Myocyte (in vitro differentiated cells): ENCODE measurements around the gene EXOC1L. TPM values are rescaled to one million over a fixed set of nuclear protein-coding genes. Genes with fewer than 3 reads are reported as not detected.

Experiments
- DNase-seq: peaks from one replicate; pipeline ENCODE4 v3.0.0-alpha.2; 2012; ENCODE audit warnings: low read depth
- polyA plus RNA-seq: library from polyadenylated mRNA; unstranded; fragments of >200 nt; gene quantifications from one replicate; pipeline ENCODE4 v1.2.1, GENCODE V29; 2012; ENCODE audit warnings: missing spikeins
- total RNA-seq: library from RNA; depleted of rRNA; stranded (reverse); fragments of >200 nt; gene quantifications from 2 replicates; pipeline ENCODE4 v1.2.3, GENCODE V29; 2014

EXOC1L gene
- total RNA-seq, result not detected in 2 replicates
- not detected for polyA plus RNA-seq

GRCh38 chr4:55819634-55820033 lies at the start of gene EXOC1L:
TSS of gene EXOC1L (plus strand) at chr4:55819790. CDS start at chr4:55820027, 237 bp downstream.
- peak; percentile 43 for DNase-seq

- DNase-seq, result no peak
Observed at GRCh38 chr4:55770662-55771061, 48.9 kb upstream of the EXOC1L start.

- no peak for DNase-seq
Observed at GRCh38 chr4:55781341-55781740, 38.2 kb upstream of the EXOC1L start.

GRCh38 chr4:55781812-55782211 lies 37.8 kb upstream of the EXOC1L start:
- no peak for DNase-seq

- no peak for DNase-seq
Observed at GRCh38 chr4:55783584-55783983, 36.0 kb upstream of the EXOC1L start.

GRCh38 chr4:55784747-55785146 lies 34.8 kb upstream of the EXOC1L start:
- no peak for DNase-seq

- DNase-seq, result peak; percentile 13
Observed at GRCh38 chr4:55791666-55792065, 27.9 kb upstream of the EXOC1L start.

GRCh38 chr4:55793479-55793878 lies 26.1 kb upstream of the EXOC1L start:
- no peak for DNase-seq

- DNase-seq, result no peak
Observed at GRCh38 chr4:55794053-55794452, 25.5 kb upstream of the EXOC1L start.

GRCh38 chr4:55795341-55795740 lies 24.2 kb upstream of the EXOC1L start:
- DNase-seq, result no peak

GRCh38 chr4:55801498-55801897 lies 18.1 kb upstream of the EXOC1L start:
- no peak for DNase-seq

- no peak for DNase-seq
Observed at GRCh38 chr4:55807556-55807955, 12.0 kb upstream of the EXOC1L start.

- DNase-seq, result no peak
Observed at GRCh38 chr4:55808186-55808585, 11.4 kb upstream of the EXOC1L start.

GRCh38 chr4:55808632-55809031 lies 11.0 kb upstream of the EXOC1L start:
- DNase-seq, result no peak

GRCh38 chr4:55817691-55818090 lies 1.9 kb upstream of the EXOC1L start:
- no peak for DNase-seq

- DNase-seq, result no peak
Observed at GRCh38 chr4:55820279-55820678, 689 bp downstream of the EXOC1L start.

- no peak for DNase-seq
Observed at GRCh38 chr4:55822329-55822728, 2.7 kb downstream of the EXOC1L start.

GRCh38 chr4:55824865-55825264 lies 5.3 kb downstream of the EXOC1L start:
- no peak for DNase-seq

GRCh38 chr4:55826986-55827385 lies 7.4 kb downstream of the EXOC1L start:
- DNase-seq, result no peak

GRCh38 chr4:55827582-55827981 lies 8.0 kb downstream of the EXOC1L start:
- no peak for DNase-seq

- no peak for DNase-seq
Observed at GRCh38 chr4:55830048-55830447, 10.5 kb downstream of the EXOC1L start.

GRCh38 chr4:55830716-55831115 lies 11.1 kb downstream of the EXOC1L start:
- DNase-seq, result no peak

- no peak for DNase-seq
Observed at GRCh38 chr4:55834086-55834795, 14.7 kb downstream of the EXOC1L start.

GRCh38 chr4:55837903-55838302 lies 18.3 kb downstream of the EXOC1L start:
- no peak for DNase-seq
